ENCODE results near the gene ZNF708. TPM values are rescaled to one million over a fixed set of nuclear protein-coding genes. Genes with fewer than 3 reads are reported as not detected.
"Not testable (repeated sequence)": the region's sequence is repeated elsewhere in the genome, so short reads cannot be mapped to it uniquely, and the experiment has no call there.

Gene ZNF708
- total RNA-seq, 1 donor from 2014 or later, result 12.3 TPM

DNA sequence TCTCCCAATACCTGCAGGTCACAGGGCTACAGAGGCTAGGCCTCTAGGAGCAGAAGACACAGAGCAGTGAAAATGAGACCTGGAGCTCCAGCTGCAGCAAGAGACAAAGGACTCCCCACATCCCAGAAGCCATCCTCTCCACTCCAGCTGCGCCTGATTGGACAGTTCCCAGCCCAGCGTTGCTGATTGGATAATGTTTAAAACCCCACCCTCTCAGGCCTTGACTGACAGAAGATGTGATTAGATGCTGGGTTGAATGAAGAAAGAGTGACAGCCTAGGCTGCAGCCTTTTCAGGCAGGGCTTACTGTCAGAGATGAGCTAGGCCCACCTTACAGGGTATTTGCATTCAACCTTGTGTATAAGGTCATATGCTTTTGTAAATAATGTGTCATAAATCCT is 59.4 kb downstream of the ZNF708 start:
- peaks cover 2% of the 10 kb centered on the region for H3K36me3 Mint-ChIP-seq (ENCODE audit: unreplicated experiment)
- TF ChIP-seq, protein P1, sequence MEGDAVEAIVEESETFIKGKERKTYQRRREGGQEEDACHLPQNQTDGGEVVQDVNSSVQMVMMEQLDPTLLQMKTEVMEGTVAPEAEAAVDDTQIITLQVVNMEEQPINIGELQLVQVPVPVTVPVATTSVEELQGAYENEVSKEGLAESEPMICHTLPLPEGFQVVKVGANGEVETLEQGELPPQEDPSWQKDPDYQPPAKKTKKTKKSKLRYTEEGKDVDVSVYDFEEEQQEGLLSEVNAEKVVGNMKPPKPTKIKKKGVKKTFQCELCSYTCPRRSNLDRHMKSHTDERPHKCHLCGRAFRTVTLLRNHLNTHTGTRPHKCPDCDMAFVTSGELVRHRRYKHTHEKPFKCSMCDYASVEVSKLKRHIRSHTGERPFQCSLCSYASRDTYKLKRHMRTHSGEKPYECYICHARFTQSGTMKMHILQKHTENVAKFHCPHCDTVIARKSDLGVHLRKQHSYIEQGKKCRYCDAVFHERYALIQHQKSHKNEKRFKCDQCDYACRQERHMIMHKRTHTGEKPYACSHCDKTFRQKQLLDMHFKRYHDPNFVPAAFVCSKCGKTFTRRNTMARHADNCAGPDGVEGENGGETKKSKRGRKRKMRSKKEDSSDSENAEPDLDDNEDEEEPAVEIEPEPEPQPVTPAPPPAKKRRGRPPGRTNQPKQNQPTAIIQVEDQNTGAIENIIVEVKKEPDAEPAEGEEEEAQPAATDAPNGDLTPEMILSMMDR (IDR thresholded peaks at IDR 0.05), result no peak
- no peaks in the 10 kb centered on the region for H3K27me3 Mint-ChIP-seq (ENCODE audit: unreplicated experiment)
- no peaks in the 10 kb centered on the region for H3K4me1 Mint-ChIP-seq (ENCODE audit: unreplicated experiment)
- DNase-seq (ENCODE audit: extremely low spot score, unreplicated experiment), result no peak
- H3K4me3 Mint-ChIP-seq (ENCODE audit: unreplicated experiment), result no peak overlapping the region
- H3K9me3 Mint-ChIP-seq (ENCODE audit: unreplicated experiment), result peaks cover 38% of the 10 kb centered on the region
- H3K27ac Mint-ChIP-seq (ENCODE audit: unreplicated experiment), result no peak overlapping the region

DNA sequence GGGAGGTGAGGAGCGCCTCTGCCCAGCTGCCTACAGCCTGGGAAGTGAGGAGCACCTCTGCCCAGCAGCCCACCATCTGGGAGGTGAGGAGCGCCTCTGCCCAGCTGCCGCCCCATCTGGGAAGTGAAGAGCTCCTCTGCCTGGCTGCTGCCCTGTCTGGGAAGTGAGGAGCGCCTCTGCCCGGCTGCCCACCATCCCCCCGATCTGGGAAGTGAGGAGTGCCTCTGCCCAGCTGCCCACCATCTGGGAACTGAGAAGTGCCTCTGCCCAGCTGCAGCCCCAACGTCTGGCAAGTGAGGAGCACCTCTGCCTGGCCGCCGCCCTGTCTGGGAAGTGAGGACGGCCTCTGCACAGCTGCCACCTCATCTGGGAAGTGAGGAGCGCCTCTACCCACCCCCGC is 64.3 kb downstream of the ZNF708 start:
- no peak for DNase-seq (ENCODE audit: extremely low spot score, unreplicated experiment)
- no peaks in the 10 kb centered on the region for H3K27me3 Mint-ChIP-seq (ENCODE audit: unreplicated experiment)
- peaks cover 30% of the 10 kb centered on the region for H3K9me3 Mint-ChIP-seq (ENCODE audit: unreplicated experiment)
- H3K4me1 Mint-ChIP-seq (ENCODE audit: unreplicated experiment), result no peaks in the 10 kb centered on the region
- H3K36me3 Mint-ChIP-seq (ENCODE audit: unreplicated experiment), result no peaks in the 10 kb centered on the region
- no peak overlapping the region for H3K4me3 Mint-ChIP-seq (ENCODE audit: unreplicated experiment)
- TF ChIP-seq, protein P1 (IDR thresholded peaks at IDR 0.05), result no peak
- no peak overlapping the region for H3K27ac Mint-ChIP-seq (ENCODE audit: unreplicated experiment)

DNA sequence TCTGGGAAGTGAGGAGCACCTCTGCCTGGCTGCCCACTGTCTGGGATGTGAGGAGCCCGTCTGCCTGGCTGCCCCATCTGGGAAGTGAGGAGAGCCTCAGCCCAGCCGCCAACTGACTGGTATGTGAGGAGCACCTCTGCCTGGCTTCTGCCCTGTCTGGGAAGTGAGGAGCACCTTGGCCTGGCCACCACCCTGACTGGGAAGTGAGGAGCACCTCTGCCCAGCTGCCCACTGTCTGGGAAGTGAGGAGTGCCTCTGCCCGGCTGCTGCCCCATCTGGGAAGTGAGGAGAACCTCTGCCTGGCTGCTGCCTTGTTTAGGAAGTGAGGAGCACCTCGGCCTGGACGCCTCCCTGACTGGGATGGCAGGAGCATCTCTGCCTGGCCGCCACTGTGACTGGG is 64.8 kb downstream of the ZNF708 start:
- H3K9me3 Mint-ChIP-seq (ENCODE audit: unreplicated experiment), result peaks cover 30% of the 10 kb centered on the region
- no peaks in the 10 kb centered on the region for H3K27me3 Mint-ChIP-seq (ENCODE audit: unreplicated experiment)
- TF ChIP-seq, protein P1 (IDR thresholded peaks at IDR 0.05), result no peak
- H3K36me3 Mint-ChIP-seq (ENCODE audit: unreplicated experiment), result no peaks in the 10 kb centered on the region
- no peak overlapping the region for H3K4me3 Mint-ChIP-seq (ENCODE audit: unreplicated experiment)
- no peak overlapping the region for H3K27ac Mint-ChIP-seq (ENCODE audit: unreplicated experiment)
- no peaks in the 10 kb centered on the region for H3K4me1 Mint-ChIP-seq (ENCODE audit: unreplicated experiment)
- DNase-seq (ENCODE audit: extremely low spot score, unreplicated experiment), result no peak

DNA sequence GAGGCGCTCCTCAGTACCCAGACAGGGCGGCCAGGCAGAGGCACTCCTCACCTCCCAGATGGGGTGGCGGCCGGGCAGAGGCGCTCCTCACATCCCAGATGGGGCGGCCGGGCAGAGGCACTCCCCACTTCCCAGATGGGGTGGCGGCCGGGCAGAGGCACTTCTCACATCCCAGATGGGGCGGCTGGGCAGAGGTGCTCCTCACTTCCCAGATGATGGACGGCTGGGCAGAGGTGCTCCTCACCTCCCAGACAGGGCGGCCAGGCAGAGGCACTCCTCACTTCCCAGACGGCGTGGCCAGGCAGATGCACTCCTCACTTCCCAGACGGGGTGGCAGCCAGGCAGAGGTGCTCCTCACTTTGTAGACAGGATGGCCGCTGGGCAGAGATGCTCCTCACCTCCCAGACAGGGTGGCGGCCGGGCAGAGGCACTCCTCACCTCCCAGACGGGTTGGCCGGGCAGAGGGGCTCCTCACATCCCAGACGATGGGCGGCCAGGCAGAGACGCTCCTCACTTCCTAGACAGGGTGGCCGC is 68.3 kb downstream of the ZNF708 start:
- not testable (repeated sequence) for H3K36me3 Mint-ChIP-seq (ENCODE audit: unreplicated experiment); H3K4me3 Mint-ChIP-seq (ENCODE audit: unreplicated experiment); H3K27me3 Mint-ChIP-seq (ENCODE audit: unreplicated experiment); H3K4me1 Mint-ChIP-seq (ENCODE audit: unreplicated experiment); H3K27ac Mint-ChIP-seq (ENCODE audit: unreplicated experiment); DNase-seq (ENCODE audit: extremely low spot score, unreplicated experiment)
- H3K9me3 Mint-ChIP-seq (ENCODE audit: unreplicated experiment), result peaks cover 27% of the 10 kb centered on the region

DNA sequence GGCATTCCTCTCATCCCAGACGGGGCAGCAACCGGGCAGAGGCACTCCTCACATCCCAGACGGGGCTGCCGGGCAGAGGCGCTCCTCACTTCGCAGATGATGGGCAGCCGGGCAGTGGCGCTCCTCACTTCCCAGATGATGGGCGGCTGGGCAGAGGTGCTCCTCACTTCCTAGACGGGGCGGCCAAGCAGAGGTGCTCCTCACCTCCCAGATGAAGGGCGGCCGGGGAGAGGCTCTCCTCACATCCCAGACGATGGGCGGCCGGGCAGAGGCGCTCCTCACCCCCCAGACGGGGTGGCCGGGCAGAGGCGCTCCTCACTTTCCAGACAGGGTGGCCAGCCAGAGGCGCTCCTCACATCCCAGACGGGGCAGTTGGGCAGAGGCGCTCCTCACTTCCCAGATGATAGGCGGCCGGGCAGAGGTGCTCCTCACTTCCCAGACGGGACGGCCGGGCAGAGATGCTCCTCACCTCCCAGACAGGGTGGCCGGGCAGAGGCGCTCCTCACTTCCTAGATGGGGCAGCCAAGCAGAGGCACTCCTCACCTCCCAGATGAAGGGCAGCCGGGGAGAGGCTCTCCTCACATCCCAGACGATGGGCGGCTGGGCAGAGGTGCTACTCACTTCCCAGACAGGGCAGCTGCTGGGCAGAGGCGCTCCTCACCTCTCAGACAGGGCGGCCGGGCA is 68.9 kb downstream of the ZNF708 start:
- no peak for DNase-seq (ENCODE audit: extremely low spot score, unreplicated experiment)
- Mint-ChIP-seq H3K4me3 (ENCODE audit: unreplicated experiment) (no peak overlapping the region), H3K4me1 (ENCODE audit: unreplicated experiment) (no peaks in the 10 kb centered on the region), H3K27me3 (ENCODE audit: unreplicated experiment) (no peaks in the 10 kb centered on the region), H3K9me3 (ENCODE audit: unreplicated experiment) (peaks cover 29% of the 10 kb centered on the region), H3K36me3 (ENCODE audit: unreplicated experiment) (no peaks in the 10 kb centered on the region), H3K27ac (ENCODE audit: unreplicated experiment) (no peak overlapping the region)
- TF ChIP-seq, protein P1 (IDR thresholded peaks at IDR 0.05), result no peak

DNA sequence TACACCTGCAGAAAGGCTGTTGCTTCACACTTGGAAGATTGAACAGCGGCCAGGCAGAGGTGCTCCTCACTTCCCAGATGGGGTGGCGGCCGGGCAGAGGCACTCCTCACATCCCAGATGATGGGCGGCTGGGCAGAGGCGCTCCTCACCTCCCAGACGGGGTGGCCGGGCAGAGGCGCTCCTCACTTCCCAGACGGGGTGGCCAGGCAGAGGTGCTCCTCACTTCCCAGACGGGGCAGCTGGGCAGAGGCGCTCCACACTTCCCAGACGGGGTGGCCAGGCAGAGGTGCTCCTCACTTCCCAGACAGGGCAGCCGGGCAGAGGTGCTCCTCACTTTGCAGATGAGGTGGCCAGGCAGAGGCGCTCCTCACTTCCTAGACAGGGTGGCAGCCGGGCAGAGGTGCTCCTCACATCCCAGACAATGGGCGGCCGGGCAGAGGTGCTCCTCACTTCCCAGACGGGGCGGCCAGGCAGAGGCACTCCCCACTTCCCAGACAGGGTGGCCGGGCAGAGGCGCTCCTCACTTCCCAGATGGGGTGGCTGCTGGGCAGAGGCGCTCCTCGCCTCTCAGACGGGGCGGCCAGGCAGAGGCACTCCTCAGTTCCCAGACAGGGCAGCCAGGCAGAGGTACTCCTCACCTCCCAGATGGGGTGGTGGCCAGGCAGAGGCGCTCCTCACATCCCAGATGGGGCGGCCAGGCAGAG is 69.6 kb downstream of the ZNF708 start:
- not testable (repeated sequence) for H3K36me3 Mint-ChIP-seq (ENCODE audit: unreplicated experiment); H3K27ac Mint-ChIP-seq (ENCODE audit: unreplicated experiment); DNase-seq (ENCODE audit: extremely low spot score, unreplicated experiment); H3K4me3 Mint-ChIP-seq (ENCODE audit: unreplicated experiment); H3K4me1 Mint-ChIP-seq (ENCODE audit: unreplicated experiment); H3K27me3 Mint-ChIP-seq (ENCODE audit: unreplicated experiment)
- H3K9me3 Mint-ChIP-seq (ENCODE audit: unreplicated experiment), result peaks cover 32% of the 10 kb centered on the region

Data from osteocyte (in vitro differentiated cells).